Stomach (tissue), 9 donors: Measurements from ENCODE around the gene HORMAD1. TPM values are rescaled to one million over a fixed set of nuclear protein-coding genes. Genes with fewer than 3 reads are reported as not detected.
A peak's percentile ranks its signal among the peaks of the same experiment; 100 is the strongest.

ENCODE experiments used
- DNase-seq, 2 donors: peaks; one replicate each; pipeline versions ENCODE4 v3.0.0 to v3.0.0-alpha.2; 2013 to 2019
- H3K27ac ChIP-seq, 5 donors: fragments of 200-600 bp in 4 of 5; sonication (generic) in 4 of 5; one replicate each; pipeline ENCODE4 v1.5.1; 2013 to 2019; ENCODE audit warnings: mild to moderate bottlenecking in 1 of 5, moderate library complexity in 1 of 5
- H3K27me3 ChIP-seq, 3 donors: fragments of 200-600 bp; sonication (generic); one replicate each; pipeline ENCODE4 v1.5.1; 2017 to 2019; ENCODE audit warnings: mixed run types in 1 of 3
- H3K36me3 ChIP-seq, 4 donors: fragments of 200-600 bp; sonication (generic); 1 replicate in 3 of 4; 2 replicates in 1 of 4; pipeline ENCODE4 v1.5.1; 2016 to 2019
- H3K4me1 ChIP-seq, 4 donors: fragments of 200-600 bp; sonication (generic); one replicate each; pipeline ENCODE4 v1.5.1; 2016 to 2019
- H3K4me3 ChIP-seq, 4 donors: fragments of 200-600 bp; sonication (generic) in 3 of 4; one replicate each; pipeline ENCODE4 v1.5.1; 2016 to 2019; ENCODE audit warnings: mild to moderate bottlenecking in 1 of 4
- H3K9me3 ChIP-seq, 4 donors: fragments of 200-600 bp; sonication (generic); one replicate each; pipeline ENCODE4 v1.5.1; 2016 to 2019
- CTCF ChIP-seq, 7 experiments: fragments of 450-650 bp in 4 of 7; fragments of 200-600 bp in 3 of 7; sonication (generic) in 3 of 7; IDR thresholded peaks; one replicate each; pipeline ENCODE4 v1.5.1; 2016 to 2019; ENCODE audit warnings: antibody characterized with exemption in 7 of 7, control low read depth in 2 of 7, mild to moderate bottlenecking in 1 of 7
- EP300 ChIP-seq: sonication (generic); formaldehyde crosslinking; IDR thresholded peaks from one replicate; pipeline ENCODE4 v1.6.1; 2017; ENCODE audit warnings: antibody characterized with exemption
- POLR2A ChIP-seq, 4 donors: fragments of 450-650 bp; IDR thresholded peaks; one replicate each; pipeline ENCODE4 v1.6.1; 2016; ENCODE audit warnings: antibody characterized with exemption in 4 of 4, control low read depth in 2 of 4, mild to moderate bottlenecking in 1 of 4, moderate library complexity in 1 of 4
- POLR2AphosphoS5 ChIP-seq, 3 donors: sonication (generic); formaldehyde crosslinking; IDR thresholded peaks; one replicate each; pipeline ENCODE4 v1.6.1; 2016; ENCODE audit warnings: antibody characterized with exemption in 3 of 3
- WGBS, 5 donors: extraction: QIAGEN DNeasy Blood & Tissue Kit in 3 of 5; methylation state at CpG; one replicate each; pipeline versions ENCODE4 v1.1.5 to v1.1.7; 2013 to 2018; 5-methylcytosine and 5-hydroxymethylcytosine counted together
- intact Hi-C: fragments of 100-400 bp; cut with DNase I; formaldehyde crosslinking; loops from one replicate; pipeline ENCODE4 v1.15.1; 2023; ENCODE audit warnings: low total_unique reads
- polyA plus RNA-seq, 3 donors: library from polyadenylated mRNA; stranded (reverse); fragments of 200-250 nt; gene quantifications; one replicate each; pipeline ENCODE4 v1.2.3, GENCODE V29; 2013
- total RNA-seq, 5 donors: library from RNA; depleted of rRNA; stranded (reverse); fragments of >200 nt; gene quantifications; one replicate each; pipeline versions ENCODE4 v1.1.0 to v1.2.3, GENCODE V29; 2014 to 2016
- donor health status: healthy with polysubstance abuse.
- donor health status: Bipolar disorder and iron deficiency.
- donor health status: healthy.

The HORMAD1 gene
- total and polyA plus RNA-seq, 8 donors: 0.13 to 37.1 (median 0.55) TPM; not detected in 5

GRCh38 chr1:150696590-150696989 lies 24.1 kb downstream of the HORMAD1 start:
- peaks cover 10 to 36% (median 32%) of the 10 kb centered on the region in 4 donors for H3K36me3 ChIP-seq
- peak overlapping the region; percentile 60 to 68 (median 66) for H3K4me3 ChIP-seq
- no peaks in the 10 kb centered on the region for H3K9me3 ChIP-seq
- peak in 1 of 2 donors; percentile 34 for DNase-seq
- 1 to 2% (median 1%) methylated on average over 6 of the region's 6 CpGs for WGBS, 5 donors
- TF ChIP-seq EP300 (no peak), CTCF (IDR thresholded peaks at IDR 0.05) (no peak), POLR2A (IDR thresholded peaks at IDR 0.05) (no peak), POLR2AphosphoS5 (IDR thresholded peaks at IDR 0.05) (no peak)
- peaks cover 0 to 51% (median 26%) of the 10 kb centered on the region in 4 donors for H3K4me1 ChIP-seq
- intact Hi-C loops: no loop called here
- no peaks in the 10 kb centered on the region for H3K27me3 ChIP-seq
- H3K27ac ChIP-seq: peak overlapping the region; percentile 82 to 90 (median 87)

DNA sequence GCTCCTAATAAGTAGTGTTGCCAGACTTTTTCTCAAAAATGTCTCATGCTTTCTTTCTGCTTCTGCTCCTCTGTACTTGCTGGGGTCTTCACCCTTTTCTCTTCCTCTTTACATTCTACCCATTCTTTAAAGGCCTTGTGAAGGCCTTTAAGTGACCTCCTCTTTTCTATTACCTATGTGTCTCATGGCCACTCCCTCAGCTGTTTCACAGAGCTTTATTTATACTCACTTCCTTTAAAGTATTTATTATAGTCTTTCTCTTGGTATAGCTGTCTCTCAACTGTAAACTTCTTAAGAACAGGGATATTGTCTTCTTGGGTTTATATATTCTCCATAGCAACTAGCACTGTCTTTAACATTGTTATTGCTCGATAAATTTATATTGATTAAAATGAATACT lies 24.5 kb downstream of the HORMAD1 start:
- no peaks in the 10 kb centered on the region for H3K27me3 ChIP-seq
- TF ChIP-seq CTCF (IDR thresholded peaks at IDR 0.05) (no peak), EP300 (no peak), POLR2AphosphoS5 (IDR thresholded peaks at IDR 0.05) (no peak), POLR2A (IDR thresholded peaks at IDR 0.05) (no peak)
- peak overlapping the region in 4 of 5 donors; percentile 82 to 88 (median 86) for H3K27ac ChIP-seq
- H3K9me3 ChIP-seq: no peaks in the 10 kb centered on the region
- peak in 1 of 2 donors; percentile 31 for DNase-seq
- peak overlapping the region; percentile 60 to 68 (median 66) for H3K4me3 ChIP-seq
- WGBS, 5 donors: 8 to 38% (median 12%) methylated on average over 1 of the region's 1 CpG
- peaks cover 0 to 55% (median 26%) of the 10 kb centered on the region in 4 donors for H3K4me1 ChIP-seq
- intact Hi-C loops: no loop called here
- peaks cover 10 to 40% (median 36%) of the 10 kb centered on the region in 4 donors for H3K36me3 ChIP-seq

- WGBS, 5 donors: 31 to 52% (median 41%) methylated on average over 4 of the region's 4 CpGs
- peak in 1 of 2 donors; percentile 52 for DNase-seq
- intact Hi-C loops: no loop called here
- Histone ChIP-seq H3K9me3 (no peaks in the 10 kb centered on the region), H3K36me3 (peaks cover 10 to 46% (median 41%) of the 10 kb centered on the region in 4 donors), H3K4me3 (peak overlapping the region; percentile 60 to 68 (median 66)), H3K4me1 (peaks cover 0 to 61% (median 29%) of the 10 kb centered on the region in 4 donors), H3K27me3 (no peaks in the 10 kb centered on the region), H3K27ac (peak overlapping the region in 4 of 5 donors; percentile 82 to 88 (median 86))
- TF ChIP-seq CTCF (IDR thresholded peaks at IDR 0.05): no peak
- no peak for TF ChIP-seq POLR2A (IDR thresholded peaks at IDR 0.05)
- no peak for TF ChIP-seq EP300
- TF ChIP-seq POLR2AphosphoS5 (IDR thresholded peaks at IDR 0.05): peak in 2 of 3 donors; percentile 16 to 22
Observed at GRCh38 chr1:150695561-150695960, 25.1 kb downstream of the HORMAD1 start.

DNA sequence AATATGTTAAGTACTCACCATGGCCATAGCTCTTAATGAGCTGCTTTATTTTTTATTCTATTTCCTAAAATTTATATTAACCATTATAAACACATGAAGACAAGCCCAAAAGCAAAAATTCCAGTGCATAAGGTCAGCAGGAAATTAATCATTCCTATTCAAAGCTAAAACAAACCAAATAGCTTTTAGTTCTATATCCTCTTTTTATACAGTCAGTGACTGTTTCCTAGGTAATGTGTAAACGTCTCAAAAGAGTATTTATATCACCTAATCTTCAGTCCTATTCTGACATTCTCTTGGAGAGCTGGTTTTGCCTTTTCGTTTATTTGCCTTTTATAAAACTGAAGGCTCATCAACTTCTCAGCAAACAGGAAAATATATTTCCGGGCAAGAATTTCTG lies 28.0 kb downstream of the HORMAD1 start:
- H3K4me1 ChIP-seq: peaks cover 0 to 76% (median 35%) of the 10 kb centered on the region in 4 donors
- H3K9me3 ChIP-seq: no peaks in the 10 kb centered on the region
- 24 to 40% (median 34%) methylated on average over 3 of the region's 3 CpGs for WGBS, 5 donors
- intact Hi-C loops: no loop called here
- H3K36me3 ChIP-seq: peaks cover 10 to 72% (median 59%) of the 10 kb centered on the region in 4 donors
- H3K4me3 ChIP-seq: no peak overlapping the region
- no peak overlapping the region for H3K27ac ChIP-seq
- TF ChIP-seq POLR2AphosphoS5 (IDR thresholded peaks at IDR 0.05) (no peak), POLR2A (IDR thresholded peaks at IDR 0.05) (no peak), CTCF (IDR thresholded peaks at IDR 0.05) (no peak), EP300 (no peak)
- no peak for DNase-seq
- H3K27me3 ChIP-seq: no peaks in the 10 kb centered on the region
